MM.1S (cell line): ENCODE measurements around the gene RASL10B.

Experiments
- DNase-seq: peaks from one replicate; pipeline ENCODE4 v3.0.0-alpha.2; 2015
- H2AFZ ChIP-seq: fragments of 300-600 bp; sonication (generic); 2 replicates; pipeline ENCODE4 v1.6.0; 2016; ENCODE audit warnings: antibody characterized with exemption, low read length
- H3F3A ChIP-seq: fragments of 300-600 bp; sonication (generic); 2 replicates; pipeline ENCODE4 v1.6.1; 2016; ENCODE audit warnings: mild to moderate bottlenecking, antibody characterized with exemption, low read length, moderate library complexity, mixed read lengths; ENCODE audit not compliant: insufficient read depth
- H3K27ac ChIP-seq: fragments of 300-600 bp; sonication (generic); 2 replicates; pipeline ENCODE4 v1.5.1; 2016; ENCODE audit warnings: mild to moderate bottlenecking, low read length
- H3K27me3 ChIP-seq: fragments of 300-600 bp; sonication (generic); replicated peaks from 2 replicates; pipeline ENCODE4 v1.6.0; 2016; ENCODE audit warnings: low read length; ENCODE audit not compliant: insufficient read depth
- H3K36me3 ChIP-seq: fragments of 300-600 bp; sonication (generic); replicated peaks from 2 replicates; pipeline ENCODE4 v1.6.1; 2016; ENCODE audit warnings: mild to moderate bottlenecking, low read length, mixed read lengths; ENCODE audit not compliant: insufficient read depth
- H3K4me1 ChIP-seq: fragments of 300-600 bp; sonication (generic); 2 replicates; pipeline ENCODE4 v1.6.1; 2016; ENCODE audit warnings: low read length, mixed read lengths
- H3K4me2 ChIP-seq: fragments of 300-600 bp; sonication (generic); 2 replicates; pipeline ENCODE4 v1.6.0; 2016; ENCODE audit warnings: low read depth, low read length
- H3K4me3 ChIP-seq: fragments of 300-600 bp; sonication (generic); 2 replicates; pipeline ENCODE4 v1.5.1; 2016; ENCODE audit warnings: low read length, mixed read lengths
- H3K79me2 ChIP-seq: fragments of 300-600 bp; sonication (generic); 2 replicates; pipeline ENCODE4 v1.6.1; 2016; ENCODE audit warnings: mixed run types, low read length, mixed read lengths
- H3K9ac ChIP-seq: fragments of 300-600 bp; sonication (generic); 2 replicates; pipeline ENCODE4 v1.6.1; 2016; ENCODE audit warnings: low read length, mixed read lengths
- H3K9me2 ChIP-seq: fragments of 300-600 bp; sonication (generic); replicated peaks from 2 replicates; pipeline ENCODE4 v1.6.1; 2016; ENCODE audit warnings: mild to moderate bottlenecking, low read length, mixed read lengths; ENCODE audit not compliant: insufficient read depth
- H3K9me3 ChIP-seq: fragments of 300-600 bp; sonication (generic); replicated peaks from 2 replicates; pipeline ENCODE4 v1.6.1; 2016; ENCODE audit warnings: mild to moderate bottlenecking, low read length, mixed read lengths; ENCODE audit not compliant: insufficient read depth
- H4K20me1 ChIP-seq: fragments of 300-600 bp; sonication (generic); 2 replicates; pipeline ENCODE4 v1.6.1; 2016; ENCODE audit warnings: mild to moderate bottlenecking, low read length, moderate library complexity, mixed read lengths; ENCODE audit not compliant: insufficient read depth
- CTCF ChIP-seq: fragments of 300-600 bp; sonication (generic); IDR thresholded peaks from 2 replicates; pipeline ENCODE4 v1.5.1; 2016; ENCODE audit warnings: antibody characterized with exemption, low read length, mixed read lengths
- EZH2 ChIP-seq: fragments of 300-600 bp; sonication (generic); optimal IDR thresholded peaks from 2 replicates; pipeline ENCODE3; 2017; ENCODE audit warnings: low read depth, mild to moderate bottlenecking, antibody characterized with exemption, low read length, mixed read lengths
- EZH2phosphoT487 ChIP-seq: fragments of 300-600 bp; sonication (generic); IDR thresholded peaks from 2 replicates; pipeline ENCODE4 v1.6.1; 2018; ENCODE audit warnings: antibody characterized with exemption, low read length

RASL10B gene

DNA sequence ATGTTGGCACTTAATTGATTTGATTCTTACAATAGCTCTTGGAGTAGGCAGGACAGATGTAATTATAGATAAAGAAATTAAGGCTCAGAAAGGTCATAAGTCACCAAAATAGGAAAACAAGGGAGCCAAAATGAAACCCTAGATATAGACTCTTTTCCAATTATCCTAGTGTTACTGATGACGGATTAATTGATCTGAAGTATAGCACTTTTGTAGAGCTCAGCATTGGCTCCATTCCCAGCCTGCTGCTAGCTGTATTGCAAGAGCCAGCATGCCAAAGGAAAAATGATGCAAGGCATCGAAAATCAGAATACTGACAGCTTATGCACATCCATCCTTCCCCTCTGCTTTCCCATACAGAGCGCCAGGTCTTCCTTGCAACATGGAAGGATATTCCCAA, 21.6 kb upstream of the RASL10B start:
- H3K36me3 ChIP-seq, result no peaks in the 10 kb centered on the region
- no peak overlapping the region for H2AFZ ChIP-seq
- no peaks in the 10 kb centered on the region for H3K27me3 ChIP-seq
- H3K4me3 ChIP-seq, result no peak overlapping the region
- H3F3A ChIP-seq, result peaks cover 10% of the 10 kb centered on the region
- no peaks in the 10 kb centered on the region for H3K9me3 ChIP-seq
- no peak overlapping the region for H3K27ac ChIP-seq
- no peak for DNase-seq
- no peak overlapping the region for H3K4me2 ChIP-seq
- H4K20me1 ChIP-seq, result no peaks in the 10 kb centered on the region
- no peak overlapping the region for H3K9ac ChIP-seq
- no peaks in the 10 kb centered on the region for H3K79me2 ChIP-seq
- H3K4me1 ChIP-seq, result peaks cover 37% of the 10 kb centered on the region
- TF ChIP-seq EZH2phosphoT487 (no peak), EZH2 (no peak)
- H3K9me2 ChIP-seq, result no peaks in the 10 kb centered on the region

- H4K20me1 ChIP-seq, result no peaks in the 10 kb centered on the region
- H3K9me2 ChIP-seq, result no peaks in the 10 kb centered on the region
- TF ChIP-seq CTCF, result no peak
- H3K36me3 ChIP-seq, result no peaks in the 10 kb centered on the region
- no peak overlapping the region for H3K9ac ChIP-seq
- peaks cover 37% of the 10 kb centered on the region for H3K4me1 ChIP-seq
- H3K4me2 ChIP-seq, result no peak overlapping the region
- DNase-seq, result no peak
- H3K9me3 ChIP-seq, result no peaks in the 10 kb centered on the region
- no peak overlapping the region for H2AFZ ChIP-seq
- no peak overlapping the region for H3K4me3 ChIP-seq
- no peak overlapping the region for H3K27ac ChIP-seq
- H3K79me2 ChIP-seq, result no peaks in the 10 kb centered on the region
- no peaks in the 10 kb centered on the region for H3K27me3 ChIP-seq
- peaks cover 10% of the 10 kb centered on the region for H3F3A ChIP-seq
These were observed 20.5 kb upstream of the RASL10B start for GRCh38 chr17:35710950-35711349.

DNA sequence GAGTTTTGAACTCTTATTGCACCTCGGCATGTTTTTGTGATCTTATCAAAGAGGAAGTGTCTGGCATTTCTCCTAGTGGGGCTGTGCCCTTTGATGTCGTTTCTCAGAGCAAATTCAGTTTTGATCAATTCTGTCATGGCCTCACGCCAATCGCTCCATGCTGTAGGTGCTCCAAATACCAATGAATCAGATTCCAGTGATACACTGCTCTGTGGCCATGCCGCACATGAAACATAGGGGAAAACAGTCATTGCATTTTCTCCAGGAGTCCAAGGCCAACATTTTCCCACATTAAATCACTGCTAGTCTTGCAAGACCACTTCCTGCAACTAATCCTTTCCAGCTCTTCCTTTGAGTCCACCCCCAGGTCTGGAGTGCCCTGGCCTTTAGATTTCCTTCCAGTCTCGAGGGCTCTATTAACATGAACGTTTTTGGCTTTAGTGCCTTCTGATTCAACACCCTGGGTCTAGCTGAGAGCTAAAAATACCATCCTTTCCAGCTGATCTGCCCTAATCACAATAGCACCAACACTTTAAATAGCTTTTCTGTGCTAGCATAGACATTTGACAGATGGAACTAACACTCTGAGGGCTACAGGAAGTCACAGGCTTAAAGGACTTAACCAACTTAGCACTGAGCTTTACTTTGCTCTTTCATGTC, 18.2 kb upstream of the RASL10B start:
- Histone ChIP-seq H3K27me3 (no peaks in the 10 kb centered on the region), H3K9me3 (no peaks in the 10 kb centered on the region), H3K36me3 (no peaks in the 10 kb centered on the region), H3K4me2 (peak overlapping the region; percentile 50), H3K9ac (no peak overlapping the region), H3K9me2 (no peaks in the 10 kb centered on the region), H2AFZ (no peak overlapping the region), H3K4me1 (peaks cover 31% of the 10 kb centered on the region), H3F3A (peaks cover 10% of the 10 kb centered on the region), H3K27ac (peak overlapping the region; percentile 5; the same call in 1 of the 2 replicates), H3K4me3 (no peak overlapping the region), H4K20me1 (no peaks in the 10 kb centered on the region), H3K79me2 (no peaks in the 10 kb centered on the region)
- TF ChIP-seq CTCF (no peak), EZH2phosphoT487 (no peak), EZH2 (no peak)
- peak; percentile 53 for DNase-seq

DNA sequence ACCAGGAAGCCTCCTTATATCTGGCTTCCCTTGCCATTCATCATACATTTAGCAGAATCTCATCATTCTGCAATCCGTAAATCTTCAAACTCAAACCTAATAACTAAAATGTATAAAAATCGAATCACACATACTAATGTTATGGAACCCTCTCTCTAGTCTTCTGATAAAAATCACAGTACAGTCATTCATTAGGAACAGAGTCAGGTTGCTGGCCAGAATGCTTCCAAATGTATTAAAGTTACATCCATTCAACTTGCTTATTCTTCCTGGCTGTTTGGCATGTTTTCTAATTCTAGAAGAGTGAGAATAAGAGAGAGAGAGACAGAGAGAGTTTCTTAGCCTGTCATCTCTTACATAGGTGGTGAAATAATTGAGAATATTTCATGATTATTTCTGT, 16.5 kb upstream of the RASL10B start:
- Histone ChIP-seq H3K79me2 (no peaks in the 10 kb centered on the region), H3K27me3 (no peaks in the 10 kb centered on the region), H3K4me3 (no peak overlapping the region), H3K36me3 (no peaks in the 10 kb centered on the region), H4K20me1 (no peaks in the 10 kb centered on the region), H3K27ac (no peak overlapping the region), H3K9ac (no peak overlapping the region), H3K4me2 (no peak overlapping the region), H3F3A (no peaks in the 10 kb centered on the region), H3K9me3 (no peaks in the 10 kb centered on the region), H3K9me2 (no peaks in the 10 kb centered on the region), H2AFZ (no peak overlapping the region), H3K4me1 (peaks cover 13% of the 10 kb centered on the region)
- no peak for DNase-seq
- no peak for TF ChIP-seq EZH2
- no peak for TF ChIP-seq EZH2phosphoT487
- TF ChIP-seq CTCF, result no peak
